Ishikawa (cell line): ENCODE measurements around the gene SLC39A1.

Experiments
- CREB1 ChIP-seq: IDR thresholded peaks from 2 replicates; pipeline ENCODE4 v1.6.1; 2012; ENCODE audit warnings: low read depth
- RAD21 ChIP-seq: IDR thresholded peaks from 2 replicates; pipeline ENCODE4 v1.6.1; 2012; ENCODE audit warnings: low read depth

DNA sequence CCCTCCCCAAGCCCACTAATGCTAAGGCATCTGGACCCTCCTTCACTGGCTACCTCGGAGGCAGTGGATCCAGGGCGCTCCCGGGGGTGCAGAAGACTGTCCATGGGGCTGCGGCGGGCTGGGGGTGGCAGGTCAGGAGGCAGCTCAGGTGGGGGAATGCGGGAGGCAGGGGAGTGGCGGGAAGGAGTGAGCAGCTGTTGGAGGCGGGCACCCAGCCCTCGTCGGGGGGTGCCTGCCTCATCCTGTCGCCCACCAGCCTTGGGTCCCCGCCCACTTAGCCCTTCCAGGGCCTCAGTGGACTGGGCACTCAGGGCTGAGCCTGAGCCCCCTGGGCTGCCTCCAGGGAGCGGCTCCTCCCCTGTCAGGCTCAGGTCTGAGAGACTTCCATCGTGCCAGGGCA, 29.9 kb downstream of the SLC39A1 start:
- TF ChIP-seq RAD21: no peak
- TF ChIP-seq CREB1: no peak
